HG02852 (cell line): ENCODE data around the gene PERCC1.
A peak's percentile ranks its signal among the peaks of the same experiment; 100 is the strongest.
"Not testable (repeated sequence)": the region's sequence is repeated elsewhere in the genome, so short reads cannot be mapped to it uniquely, and the experiment has no call there.

Experiments
- ATAC-seq: cut with Tn5 transposase; IDR thresholded peaks from one replicate; pipeline ENCODE4 v1.9.1; 2021; ENCODE audit warnings: mild to moderate bottlenecking, moderate library complexity; ENCODE audit not compliant: unreplicated experiment

The PERCC1 gene

GRCh38 chr16:1466054-1466453, 35.2 kb downstream of the PERCC1 start:
- no peak for ATAC-seq

DNA sequence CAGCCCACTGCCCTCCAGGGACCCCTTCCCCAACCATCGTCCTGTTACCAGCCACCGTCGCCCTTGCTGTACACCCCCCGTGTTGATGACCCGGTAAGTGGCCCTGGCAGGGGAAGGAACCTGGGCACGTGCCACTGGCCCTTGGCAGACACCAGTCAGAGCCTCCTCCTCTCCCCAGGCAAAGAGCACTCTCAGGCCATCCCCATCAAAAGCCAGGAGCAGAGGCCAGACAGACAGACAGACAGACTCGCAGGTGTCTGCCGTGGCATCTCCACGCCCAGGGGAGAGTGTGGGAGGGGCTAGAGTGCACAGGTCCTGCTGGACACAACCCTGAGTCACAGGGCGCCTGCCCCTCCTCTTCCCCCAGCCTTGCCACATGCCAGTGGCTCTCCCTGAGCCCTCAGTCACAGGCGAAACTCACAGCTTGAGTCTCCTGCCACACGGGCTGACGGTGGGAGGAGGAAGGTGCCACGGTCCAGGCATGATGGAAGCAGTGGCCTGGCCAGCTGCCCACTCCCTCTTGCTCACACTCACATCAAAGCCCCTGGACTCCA, 36.2 kb downstream of the PERCC1 start:
- ATAC-seq, result no peak

GRCh38 chr16:1468426-1468810, 37.5 kb downstream of the PERCC1 start:
- no peak for ATAC-seq

DNA sequence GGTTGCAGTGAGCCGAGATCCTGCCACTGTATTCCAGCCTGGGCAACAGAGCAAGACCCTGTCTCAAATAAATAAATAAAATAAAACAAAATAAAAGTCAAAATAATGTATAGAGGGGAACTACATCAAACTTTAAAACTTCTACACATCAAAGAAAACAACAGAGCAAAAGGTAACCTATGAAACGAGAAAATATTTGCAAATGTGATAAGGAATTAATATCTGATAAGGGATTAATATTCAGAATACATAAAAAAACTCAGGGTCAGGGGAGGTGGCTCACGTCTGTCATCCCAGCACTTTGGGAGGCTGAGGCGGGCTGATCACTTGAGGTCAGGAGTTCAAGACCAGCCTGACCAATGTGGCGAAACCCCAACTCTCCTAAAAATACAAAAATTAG, 38.3 kb downstream of the PERCC1 start:
- ATAC-seq, result not testable (repeated sequence)

GRCh38 chr16:1469693-1470201, 38.9 kb downstream of the PERCC1 start:
- ATAC-seq, result no peak

DNA sequence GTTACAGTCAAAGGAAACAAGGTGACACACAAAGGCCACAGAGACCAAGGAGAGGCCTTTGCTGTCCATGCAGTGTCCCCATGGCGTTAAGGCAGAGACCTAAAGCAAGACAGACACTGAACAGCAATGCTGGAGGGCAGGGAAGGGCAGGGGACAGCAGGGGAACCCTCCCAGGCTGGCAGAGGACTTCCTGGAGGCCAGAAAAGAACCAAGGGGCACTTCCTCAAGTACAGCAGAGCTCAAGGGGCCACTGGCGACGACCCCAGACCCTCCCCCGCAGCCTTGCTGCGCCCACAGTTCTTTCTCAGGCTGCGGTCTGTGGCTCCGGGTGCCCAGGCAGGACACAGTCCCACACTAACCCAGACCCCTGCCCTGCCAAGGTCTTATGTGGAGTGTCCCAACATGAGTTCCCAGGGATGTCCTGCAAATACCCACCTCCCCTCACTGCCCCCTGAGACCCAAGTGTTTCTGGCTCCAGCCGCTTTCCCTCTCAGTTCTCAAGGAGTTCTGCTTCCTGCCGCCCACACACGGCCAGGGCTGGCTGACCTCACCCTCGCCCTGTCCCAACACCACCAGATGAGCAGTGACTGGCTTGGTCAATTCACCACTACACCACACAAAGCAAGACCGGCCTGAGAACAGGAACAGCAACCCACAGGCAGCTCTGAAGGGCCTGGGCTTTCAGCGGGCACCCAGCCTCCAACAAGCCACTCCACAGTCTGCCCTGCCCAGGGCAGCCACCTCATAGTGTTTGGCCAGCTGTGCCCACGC, 39.8 kb downstream of the PERCC1 start:
- ATAC-seq, result no peak

DNA sequence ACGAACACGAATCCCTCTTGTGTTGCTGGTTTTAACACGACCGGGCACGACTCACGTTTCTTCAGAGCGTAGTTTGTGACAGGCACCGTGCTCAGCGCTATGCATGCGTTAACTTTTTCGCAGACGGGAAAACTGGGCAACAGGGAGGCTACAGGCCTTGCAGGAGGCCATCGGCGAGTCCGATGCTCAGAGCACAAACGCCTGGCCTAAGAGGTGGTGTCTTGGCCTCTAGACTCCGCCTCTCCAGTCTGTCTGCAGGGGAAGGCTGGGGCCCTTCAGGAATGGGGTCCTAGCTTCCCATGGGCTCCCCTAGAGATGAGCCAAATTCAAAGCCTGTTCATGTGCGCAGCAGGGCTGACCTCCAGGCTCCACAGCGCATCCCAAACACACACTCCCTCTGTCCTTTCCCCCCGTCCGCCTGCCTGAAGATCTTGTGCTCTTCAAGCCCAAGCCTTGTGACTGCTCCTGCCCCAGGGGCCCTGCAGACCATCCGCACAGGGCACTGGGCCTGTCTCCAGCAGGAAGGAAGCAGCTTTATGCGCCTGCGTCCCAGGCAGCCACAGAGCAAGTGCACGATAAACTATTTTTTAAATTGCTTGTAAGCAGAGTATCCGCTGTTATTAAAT, 40.8 kb downstream of the PERCC1 start:
- no peak for ATAC-seq

- no peak for ATAC-seq
These were observed 42.1 kb downstream of the PERCC1 start for GRCh38 chr16:1472974-1473373.

GRCh38 chr16:1474082-1474795, 43.4 kb downstream of the PERCC1 start:
- ATAC-seq, result peak; percentile 25

DNA sequence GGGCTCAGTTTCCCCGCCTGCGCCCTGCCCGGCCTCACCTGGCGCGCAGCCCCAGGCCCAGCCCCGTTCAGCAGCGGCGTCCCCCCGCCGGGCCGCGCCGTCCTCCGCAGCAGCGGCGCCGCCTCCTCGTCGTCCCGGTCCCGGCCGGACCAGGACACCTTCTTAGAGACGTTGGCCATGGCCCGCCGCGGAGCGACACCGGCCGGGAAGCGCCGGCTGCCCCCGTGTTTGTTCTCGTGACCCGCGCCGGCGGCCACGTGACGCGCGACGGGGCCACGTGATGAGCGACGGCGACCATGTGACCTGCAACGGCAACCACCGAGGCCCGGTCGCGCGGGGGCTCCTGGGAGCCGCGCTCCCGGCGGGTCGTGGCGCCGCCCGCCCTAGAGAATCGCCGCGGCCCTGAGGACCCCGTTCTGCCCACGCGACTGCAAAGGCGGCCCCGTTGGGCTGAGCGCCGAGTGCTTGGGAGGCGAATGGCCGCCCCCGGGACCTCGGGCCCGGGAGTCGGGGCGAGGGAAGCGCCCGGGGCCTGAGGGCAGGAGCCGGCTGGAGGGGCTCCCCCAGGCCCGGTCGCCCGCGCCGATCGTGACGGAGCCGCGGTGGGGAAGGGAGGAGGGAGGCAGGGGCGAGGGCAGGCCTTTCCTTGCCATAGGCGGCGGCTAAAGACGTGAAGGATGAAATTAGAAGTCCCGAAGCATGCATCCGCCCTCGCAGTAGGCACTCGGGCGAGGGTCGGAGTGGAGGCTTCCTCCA, 44.1 kb downstream of the PERCC1 start, which contains the start of gene CLCN7:
TSS of gene CLCN7 (minus strand) at position 233 of the 756 bp plus-strand sequence. CDS start at position 179, 54 bp downstream.
- ATAC-seq, result peak; percentile 85

DNA sequence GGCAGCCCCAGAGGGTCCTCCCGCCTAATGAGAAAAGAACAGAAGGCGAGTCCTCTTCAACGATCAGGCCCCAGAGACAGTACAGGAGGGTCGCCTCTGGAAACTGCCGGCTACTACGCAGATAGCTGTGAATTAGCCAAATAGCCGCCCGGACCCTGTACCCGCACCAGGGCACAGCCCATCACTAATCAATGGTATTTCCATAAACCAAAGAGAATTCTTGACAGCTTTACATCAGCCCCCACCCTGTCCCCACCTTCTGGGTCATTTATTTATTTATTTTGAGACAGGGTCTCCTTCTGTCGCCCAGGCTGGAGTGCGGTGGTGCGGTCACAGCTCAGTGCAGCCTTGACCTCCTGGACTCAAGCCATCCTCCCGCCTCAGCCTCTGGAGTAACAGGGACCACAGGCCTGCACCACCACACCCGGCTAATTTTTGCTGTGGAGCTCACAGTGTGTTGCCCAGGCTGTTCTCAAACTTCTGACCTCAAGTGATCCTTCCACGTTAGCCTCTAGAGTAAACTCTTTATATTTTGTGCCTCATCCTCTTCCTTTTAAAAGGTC, 44.8 kb downstream of the PERCC1 start:
- no peak for ATAC-seq

GRCh38 chr16:1477033-1477432, 46.2 kb downstream of the PERCC1 start:
- ATAC-seq, result no peak

- not testable (repeated sequence) for ATAC-seq
These were observed 48.1 kb downstream of the PERCC1 start for GRCh38 chr16:1478937-1479336.

DNA sequence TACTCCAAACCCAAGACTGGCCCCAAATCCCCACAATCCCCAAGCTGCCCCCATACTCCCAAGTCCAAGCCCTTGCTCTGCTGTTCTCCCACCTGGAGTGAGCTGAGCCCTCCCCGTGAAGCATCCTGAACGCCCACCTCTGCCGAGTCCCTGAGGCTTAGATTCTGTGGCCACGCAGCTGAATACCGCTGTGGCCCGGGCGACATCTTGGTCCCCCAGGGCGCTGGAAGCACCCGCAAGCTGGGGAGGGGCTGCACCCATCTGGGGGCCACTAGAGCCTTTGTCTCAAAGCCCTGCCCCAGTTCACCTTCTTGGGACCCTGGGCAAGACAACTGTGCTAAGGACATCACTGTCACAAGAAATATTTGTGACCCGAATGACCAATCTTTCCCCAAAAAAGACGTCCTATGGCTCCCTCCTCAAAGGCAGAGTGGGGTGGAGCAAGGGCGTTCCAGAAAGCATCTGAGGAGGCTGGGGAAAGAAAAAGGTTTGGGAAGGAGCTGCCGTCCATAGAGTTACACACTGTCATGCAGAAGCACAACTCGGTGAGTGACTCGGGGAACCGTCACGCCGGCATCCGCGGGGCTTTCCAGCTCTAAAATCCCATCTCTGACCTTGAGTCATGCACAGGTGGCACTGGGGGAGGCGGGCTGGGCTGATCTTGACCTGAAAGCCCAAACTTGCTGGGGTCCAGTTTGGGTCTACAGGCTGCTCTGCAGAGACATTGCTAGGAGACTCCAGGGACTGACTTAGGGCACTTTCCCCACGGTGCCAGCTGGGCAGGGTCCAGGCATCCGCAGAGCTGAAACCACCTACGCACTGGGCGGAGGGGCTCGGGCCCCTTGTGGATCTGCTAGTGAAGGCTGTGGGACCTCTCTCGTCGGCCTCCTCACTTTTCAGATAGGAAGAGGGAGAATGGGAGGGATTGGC, 51.3 kb downstream of the PERCC1 start:
- no peak for ATAC-seq
